RKO (cell line): ENCODE results near the gene PLEKHH2.

Source experiments
- DNase-seq: peaks from one replicate; pipeline ENCODE4 v3.0.0-alpha.2; 2016; ENCODE audit warnings: low spot score

PLEKHH2 gene

GRCh38 chr2:43812947-43813346, 175.9 kb downstream of the PLEKHH2 start:
- DNase-seq = no peak

DNA sequence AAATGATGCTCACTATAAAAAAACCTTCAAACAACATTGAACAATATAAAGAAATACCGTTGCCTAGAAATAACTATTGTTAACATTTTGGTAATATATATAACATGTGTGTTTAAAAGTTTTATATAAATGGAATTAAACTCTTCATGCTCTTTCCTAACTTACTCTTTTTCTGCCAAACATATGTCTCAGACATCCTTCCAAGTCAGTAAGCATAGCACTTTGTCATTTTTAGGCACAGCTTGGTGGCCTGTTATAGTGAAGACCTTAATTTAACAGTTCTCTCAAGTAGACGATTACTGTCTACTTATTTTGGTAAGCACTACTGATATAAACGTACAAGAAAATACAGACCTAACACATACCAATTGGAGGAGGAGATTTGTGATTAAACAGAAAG, 177.7 kb downstream of the PLEKHH2 start:
- DNase-seq = no peak
